ENCODE measurements around the gene RHBDF1. TPM values are rescaled to one million over a fixed set of nuclear protein-coding genes. Genes with fewer than 3 reads are reported as not detected.
A peak's percentile ranks its signal among the peaks of the same experiment; 100 is the strongest.
"Not testable (repeated sequence)": the region's sequence is repeated elsewhere in the genome, so short reads cannot be mapped to it uniquely, and the experiment has no call there.

RHBDF1 gene
- total RNA-seq, 1 donor from 2014 or later: 0.52 TPM

DNA sequence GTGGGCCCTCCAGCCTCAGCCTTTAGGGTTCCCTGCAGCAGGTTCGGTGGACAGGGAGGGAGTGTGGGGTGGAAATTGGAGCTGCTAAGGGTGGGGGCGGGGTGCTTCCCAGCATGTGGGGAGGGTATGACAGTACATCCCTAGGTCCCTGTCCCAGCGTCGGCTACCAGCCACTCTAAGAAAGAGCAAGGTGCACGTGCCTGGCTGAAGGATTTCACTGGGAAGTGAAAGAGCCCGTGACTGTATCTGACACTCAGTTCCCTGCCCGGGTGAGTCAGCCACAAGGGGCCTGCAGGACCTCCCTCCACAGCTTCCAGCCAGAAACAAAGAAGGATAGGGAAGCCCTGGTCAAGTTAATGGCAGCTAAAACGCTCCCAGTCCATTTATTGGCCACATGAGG, 14.7 kb downstream of the RHBDF1 start:
- peaks cover 4% of the 10 kb centered on the region for H3K27me3 Mint-ChIP-seq (ENCODE audit: insufficient read depth)
- intact Hi-C loops (cut with micrococcal nuclease): no loop called here

DNA sequence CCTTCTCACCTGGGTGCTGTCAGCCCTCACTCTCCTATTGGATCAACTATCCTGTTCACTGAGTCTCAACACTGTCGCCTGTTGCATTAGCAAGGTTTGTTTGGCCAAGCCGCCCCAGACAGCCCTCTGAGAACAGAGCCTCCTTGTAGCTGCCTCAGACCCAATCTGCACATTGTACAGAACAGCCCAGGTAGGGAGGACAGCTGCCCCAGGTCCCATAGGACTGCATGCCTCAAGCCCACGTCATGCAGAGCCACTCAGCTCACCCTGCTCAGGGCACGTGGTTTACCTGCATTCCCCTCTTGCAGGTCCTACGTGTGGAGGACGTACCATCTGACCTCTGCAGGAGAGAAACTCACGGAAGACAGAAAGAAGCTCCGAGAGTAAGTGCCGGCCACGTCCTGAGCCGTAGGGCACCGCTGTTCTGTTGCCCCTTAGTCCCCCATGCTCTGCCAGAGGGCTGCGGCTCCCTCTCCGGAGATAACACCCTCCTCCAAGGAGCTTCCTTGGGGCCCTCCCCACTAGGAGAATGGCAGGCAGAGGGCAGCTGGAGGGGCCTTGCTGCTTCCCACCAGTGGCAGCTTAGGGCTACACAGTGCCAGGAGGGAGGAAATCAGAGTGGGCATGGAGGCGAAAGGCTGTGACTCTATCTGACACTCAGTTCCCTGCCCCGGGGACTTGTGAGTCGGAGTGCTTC, 16.1 kb downstream of the RHBDF1 start:
- intact Hi-C loops (cut with micrococcal nuclease): no loop called here
- peak overlapping the region; percentile 25 for H3K4me3 Mint-ChIP-seq
- no peak overlapping the region for H3K27ac Mint-ChIP-seq

More for the DNA sequence above, 14.7 kb downstream of the RHBDF1 start:
- no peak for DNase-seq (ENCODE audit: low spot score)
- H3K27ac Mint-ChIP-seq: no peak overlapping the region
- no peaks in the 10 kb centered on the region for H3K9me3 Mint-ChIP-seq
- H3K36me3 Mint-ChIP-seq (ENCODE audit: low read depth): peaks cover 17% of the 10 kb centered on the region
- no peaks in the 10 kb centered on the region for H3K4me1 Mint-ChIP-seq (ENCODE audit: low read depth)
- no peak overlapping the region for H3K4me3 Mint-ChIP-seq

DNA sequence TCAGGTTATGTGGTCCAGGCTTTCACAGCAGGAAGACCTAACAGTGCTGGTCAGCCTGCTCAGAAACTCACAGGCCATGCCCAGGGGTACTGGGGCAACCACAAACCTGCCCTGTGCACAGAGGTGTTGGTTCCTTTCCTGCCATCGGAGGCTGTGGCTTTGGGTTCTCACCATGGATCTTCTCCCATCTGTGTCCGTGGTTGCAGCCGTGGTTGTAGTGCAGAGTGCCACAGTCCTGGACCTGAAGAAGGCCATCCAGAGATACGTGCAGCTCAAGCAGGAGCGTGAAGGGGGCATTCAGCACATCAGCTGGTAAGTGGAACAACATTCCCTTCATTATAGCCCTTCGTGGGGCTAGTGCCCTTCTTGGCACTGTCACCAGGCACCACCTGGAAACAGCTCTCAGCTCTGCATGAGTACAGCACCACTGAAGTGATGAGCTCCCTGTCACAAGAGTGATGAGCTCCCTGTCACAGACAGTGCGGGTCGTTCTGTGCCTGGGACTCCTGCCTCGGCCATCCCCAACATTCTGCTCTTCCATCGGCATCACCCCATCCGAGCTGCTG, 16.8 kb downstream of the RHBDF1 start:
- Mint-ChIP-seq H3K9me3 (no peaks in the 10 kb centered on the region), H3K27me3 (ENCODE audit: insufficient read depth) (peaks cover 3% of the 10 kb centered on the region), H3K36me3 (ENCODE audit: low read depth) (peaks cover 27% of the 10 kb centered on the region), H3K4me1 (ENCODE audit: low read depth) (peaks cover 10% of the 10 kb centered on the region), H3K27ac (no peak overlapping the region), H3K4me3 (peak overlapping the region; percentile 79)
- no peak for DNase-seq (ENCODE audit: low spot score)
- intact Hi-C loops (cut with micrococcal nuclease): no loop called here

More for the DNA sequence above, 16.1 kb downstream of the RHBDF1 start:
- H3K4me1 Mint-ChIP-seq (ENCODE audit: low read depth): peaks cover 3% of the 10 kb centered on the region
- H3K27me3 Mint-ChIP-seq (ENCODE audit: insufficient read depth): peaks cover 4% of the 10 kb centered on the region
- H3K36me3 Mint-ChIP-seq (ENCODE audit: low read depth): peaks cover 19% of the 10 kb centered on the region
- no peak for DNase-seq (ENCODE audit: low spot score)
- no peaks in the 10 kb centered on the region for H3K9me3 Mint-ChIP-seq

DNA sequence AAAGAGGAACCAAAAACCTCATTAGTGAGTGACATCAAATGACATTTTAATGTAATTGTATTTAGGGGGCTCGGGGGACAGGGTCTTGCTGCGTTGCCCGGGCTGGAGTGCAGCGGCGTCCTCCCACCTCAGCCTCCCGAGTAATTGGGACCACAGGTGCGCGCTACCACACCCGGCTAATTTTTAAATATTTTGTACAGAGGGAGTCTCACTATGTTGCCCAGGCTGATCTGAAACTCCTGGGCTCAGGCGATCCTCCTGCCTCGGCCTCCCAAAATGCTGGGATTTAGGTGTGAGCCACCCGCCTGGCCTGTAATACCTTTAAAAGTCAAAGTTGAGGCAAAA, 18.2 kb downstream of the RHBDF1 start:
- Mint-ChIP-seq H3K36me3 (ENCODE audit: low read depth) (peaks cover 31% of the 10 kb centered on the region), H3K4me1 (ENCODE audit: low read depth) (peaks cover 11% of the 10 kb centered on the region), H3K27ac (peak overlapping the region; percentile 7), H3K27me3 (ENCODE audit: insufficient read depth) (no peaks in the 10 kb centered on the region), H3K9me3 (no peaks in the 10 kb centered on the region), H3K4me3 (peak overlapping the region; percentile 98)
- intact Hi-C loops (cut with micrococcal nuclease): no loop called here
- no peak for DNase-seq (ENCODE audit: low spot score)

DNA sequence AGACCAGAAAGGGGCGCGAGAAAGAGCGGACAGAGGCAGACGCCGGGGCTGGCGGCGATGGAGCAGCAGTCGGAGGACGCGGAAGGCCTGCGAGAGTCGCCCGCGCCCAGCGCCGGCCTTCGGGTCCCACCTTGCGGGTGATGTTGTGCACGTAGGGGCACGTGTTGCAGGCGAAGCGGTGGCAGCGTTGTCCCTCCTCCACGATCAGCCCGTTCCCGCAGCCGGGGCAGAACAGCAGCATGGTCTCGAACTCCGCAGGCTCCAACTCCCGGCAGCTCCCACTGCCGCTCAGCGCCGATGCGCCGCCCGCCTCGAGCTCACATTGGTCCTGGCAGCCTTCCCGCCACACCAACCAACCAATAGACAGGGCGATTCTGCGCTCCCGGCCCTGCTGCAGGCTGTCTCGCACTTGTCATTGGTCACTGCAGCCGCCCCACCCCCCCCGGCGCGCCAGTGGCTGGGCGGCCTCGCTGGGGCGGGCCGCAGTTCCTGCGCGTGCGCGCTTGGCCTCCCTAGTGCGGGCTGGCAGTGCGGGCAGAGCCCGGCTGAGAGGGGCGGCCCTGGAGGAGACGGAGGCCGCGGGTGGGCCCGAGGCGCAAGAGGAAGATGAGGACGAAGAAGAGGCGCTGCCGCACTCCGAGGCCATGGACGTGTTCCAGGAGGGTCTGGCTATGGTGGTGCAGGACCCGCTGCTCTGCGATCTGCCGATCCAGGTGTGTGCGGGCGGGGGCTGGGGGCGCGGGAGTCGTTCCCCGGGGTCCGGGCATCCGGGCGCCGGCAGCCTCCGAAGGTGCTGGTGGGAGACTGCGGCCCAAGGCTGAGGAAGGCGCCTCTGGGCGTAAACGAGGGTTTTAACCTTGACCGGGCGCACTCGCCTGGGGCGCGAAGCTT, 18.8 kb downstream of the RHBDF1 start, which contains the start of the genes POLR3K and SNRNP25:
Gene POLR3K (minus strand): TSS at position 263 of the 891 bp plus-strand sequence. CDS start 22 bp downstream, at position 241.
Gene SNRNP25 (plus strand): TSS at position 483 of the 891 bp plus-strand sequence. CDS start 189 bp downstream, at position 672.
- peak; percentile 95 for DNase-seq (ENCODE audit: low spot score)
- Mint-ChIP-seq H3K4me3 (peak within 1 kb of the TSS; percentile 98), H3K27ac (peak within 1 kb of the TSS; percentile 96), H3K4me1 (ENCODE audit: low read depth) (peaks cover 11% of the 10 kb centered on the region), H3K36me3 (ENCODE audit: low read depth) (peaks cover 31% of the 10 kb centered on the region), H3K9me3 (no peaks in the 10 kb centered on the region), H3K27me3 (ENCODE audit: insufficient read depth) (no peaks in the 10 kb centered on the region)
- intact Hi-C loops (cut with micrococcal nuclease): loop anchor here (1.0 to 2.0 kb wide), 6 partner anchors 24 to 317 kb away; partner anchors contain the start of genes LUC7L, MRPL28 and NPRL3

DNA sequence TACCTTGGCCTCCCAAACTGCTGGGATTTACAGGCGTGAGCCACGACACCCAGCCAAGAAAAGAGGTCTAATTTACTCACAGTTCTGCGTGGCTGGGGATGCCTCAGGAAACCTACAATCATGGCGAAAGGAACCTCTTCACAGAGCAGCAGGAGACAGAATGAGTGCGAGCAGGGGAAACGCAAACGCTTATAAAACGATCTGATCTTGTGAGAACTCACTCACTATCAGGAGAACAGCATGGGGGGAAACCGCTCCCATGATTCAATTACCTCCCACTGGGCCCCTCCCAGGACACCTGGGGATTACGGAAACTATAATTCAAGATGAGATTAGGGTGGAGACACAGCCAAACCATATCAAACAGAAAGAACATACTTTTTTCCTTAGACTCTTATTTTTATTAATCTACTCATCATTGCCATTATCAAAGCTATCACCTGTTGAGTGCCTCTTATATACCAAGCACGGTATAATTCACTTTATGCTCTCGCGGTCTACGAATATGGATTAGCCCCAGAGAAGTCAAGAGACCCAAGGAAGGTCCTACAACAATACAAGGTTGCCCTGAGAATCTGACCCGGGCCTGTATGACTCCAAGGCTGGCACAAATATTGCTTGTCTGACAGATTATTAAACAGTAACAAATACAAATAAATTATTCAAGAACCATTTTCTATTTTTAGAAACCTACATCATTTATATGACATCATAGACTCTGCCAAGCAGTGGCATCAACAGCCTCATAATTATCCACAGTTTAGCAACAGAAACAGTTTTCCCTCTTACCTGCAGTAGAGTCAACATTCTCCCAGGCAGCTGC, 21.5 kb downstream of the RHBDF1 start:
- H3K4me1 Mint-ChIP-seq (ENCODE audit: low read depth): peaks cover 16% of the 10 kb centered on the region
- H3K36me3 Mint-ChIP-seq (ENCODE audit: low read depth): peaks cover 32% of the 10 kb centered on the region
- DNase-seq (ENCODE audit: low spot score): no peak
- no peaks in the 10 kb centered on the region for H3K9me3 Mint-ChIP-seq
- H3K27me3 Mint-ChIP-seq (ENCODE audit: insufficient read depth): no peaks in the 10 kb centered on the region
- intact Hi-C loops (cut with micrococcal nuclease): no loop called here
- H3K27ac Mint-ChIP-seq: no peak overlapping the region
- peak overlapping the region; percentile 98 for H3K4me3 Mint-ChIP-seq

DNA sequence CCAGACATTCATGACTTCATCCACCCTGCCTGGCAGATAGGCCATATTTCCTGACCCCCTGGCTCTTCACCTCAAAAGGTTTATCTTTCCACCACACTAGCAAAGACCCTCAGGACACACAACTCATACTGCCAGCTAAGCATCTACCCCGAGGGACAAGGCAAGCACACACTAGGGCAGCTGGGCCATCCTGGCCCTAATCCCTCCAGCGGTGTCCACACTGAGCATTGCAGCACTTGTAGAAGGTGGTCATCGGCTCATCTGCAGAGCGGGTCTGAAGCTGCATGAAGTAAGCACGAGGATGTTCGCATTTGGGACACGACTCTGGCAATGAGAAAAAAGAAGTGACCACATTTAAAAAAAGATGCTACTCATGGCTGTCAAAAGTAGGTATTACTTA, 25.2 kb downstream of the RHBDF1 start:
- peak overlapping the region; percentile 10 for H3K27ac Mint-ChIP-seq
- no peaks in the 10 kb centered on the region for H3K27me3 Mint-ChIP-seq (ENCODE audit: insufficient read depth)
- no peaks in the 10 kb centered on the region for H3K9me3 Mint-ChIP-seq
- peaks cover 48% of the 10 kb centered on the region for H3K36me3 Mint-ChIP-seq (ENCODE audit: low read depth)
- no peak overlapping the region for H3K4me3 Mint-ChIP-seq
- no peak for DNase-seq (ENCODE audit: low spot score)
- intact Hi-C loops (cut with micrococcal nuclease): no loop called here
- peaks cover 27% of the 10 kb centered on the region for H3K4me1 Mint-ChIP-seq (ENCODE audit: low read depth)

DNA sequence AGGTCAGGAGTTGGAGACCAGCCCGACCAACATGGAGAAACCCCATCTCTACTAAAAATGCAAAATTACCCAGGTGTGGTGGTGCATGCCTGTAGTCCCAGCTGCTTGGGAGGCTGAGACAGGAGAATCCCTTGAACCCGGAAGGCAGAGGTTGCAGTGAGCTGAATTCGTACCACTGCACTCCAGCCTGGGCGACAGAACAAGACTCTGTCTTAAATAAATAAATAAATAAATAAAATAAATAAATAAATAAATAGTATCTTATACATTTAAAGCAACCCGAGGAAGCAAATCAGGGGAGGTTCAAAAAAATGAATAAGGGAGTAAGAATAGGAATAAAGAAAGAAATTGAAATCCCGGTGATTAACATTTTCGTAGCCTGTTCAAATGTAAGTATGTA, 25.9 kb downstream of the RHBDF1 start:
- DNase-seq (ENCODE audit: low spot score): not testable (repeated sequence)

DNA sequence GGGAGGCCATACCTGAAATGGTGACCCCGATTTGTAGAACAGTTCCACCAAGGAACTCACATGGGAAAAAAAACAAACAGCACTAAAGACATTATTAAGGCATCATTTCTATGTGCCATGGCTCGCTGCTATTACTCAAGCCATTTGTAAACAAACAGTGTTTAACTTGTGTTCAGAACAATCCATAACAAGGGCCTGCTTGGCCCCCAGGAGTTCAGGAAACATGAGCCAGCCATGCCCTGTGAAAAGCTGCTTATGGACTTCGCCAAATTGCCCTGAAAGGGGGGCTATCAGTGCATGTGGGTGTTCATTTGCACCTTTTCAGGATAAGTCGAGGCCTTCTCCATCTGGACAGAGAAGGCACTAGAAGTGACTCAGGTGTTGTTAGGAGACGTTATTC, 27.0 kb downstream of the RHBDF1 start:
- Mint-ChIP-seq H3K9me3 (no peaks in the 10 kb centered on the region), H3K4me3 (no peak overlapping the region), H3K27me3 (ENCODE audit: insufficient read depth) (no peaks in the 10 kb centered on the region), H3K27ac (no peak overlapping the region), H3K36me3 (ENCODE audit: low read depth) (peaks cover 51% of the 10 kb centered on the region), H3K4me1 (ENCODE audit: low read depth) (peaks cover 21% of the 10 kb centered on the region)
- intact Hi-C loops (cut with micrococcal nuclease): no loop called here
- no peak for DNase-seq (ENCODE audit: low spot score)

More for the DNA sequence above, 25.9 kb downstream of the RHBDF1 start:
- intact Hi-C loops (cut with micrococcal nuclease); H3K27ac Mint-ChIP-seq; H3K27me3 Mint-ChIP-seq (ENCODE audit: insufficient read depth); H3K4me3 Mint-ChIP-seq; H3K9me3 Mint-ChIP-seq: not testable (repeated sequence)
- H3K36me3 Mint-ChIP-seq (ENCODE audit: low read depth): peaks cover 54% of the 10 kb centered on the region
- peaks cover 31% of the 10 kb centered on the region for H3K4me1 Mint-ChIP-seq (ENCODE audit: low read depth)

DNA sequence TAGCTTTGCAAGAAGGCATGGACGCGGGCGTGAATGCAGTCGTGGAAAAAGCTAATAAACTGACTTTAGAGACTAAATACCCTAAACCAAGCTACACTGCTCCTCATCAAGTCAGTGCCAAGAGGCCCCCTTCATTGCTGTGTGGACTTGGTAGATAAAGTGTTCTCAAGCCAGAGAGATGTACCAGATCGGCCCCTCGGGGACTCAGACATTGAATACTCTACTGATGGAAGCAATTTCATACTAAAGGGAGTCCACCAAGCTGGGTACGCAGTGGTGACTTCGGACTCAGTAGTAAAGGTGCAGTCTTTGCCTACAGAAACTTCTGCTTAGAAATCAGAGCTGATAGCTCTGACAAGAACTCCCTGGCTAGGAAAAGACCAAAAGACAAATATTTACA, 27.8 kb downstream of the RHBDF1 start:
- peaks cover 48% of the 10 kb centered on the region for H3K36me3 Mint-ChIP-seq (ENCODE audit: low read depth)
- H3K27ac Mint-ChIP-seq: no peak overlapping the region
- intact Hi-C loops (cut with micrococcal nuclease): no loop called here
- no peaks in the 10 kb centered on the region for H3K9me3 Mint-ChIP-seq
- no peaks in the 10 kb centered on the region for H3K27me3 Mint-ChIP-seq (ENCODE audit: insufficient read depth)
- DNase-seq (ENCODE audit: low spot score): no peak
- H3K4me3 Mint-ChIP-seq: no peak overlapping the region
- peaks cover 22% of the 10 kb centered on the region for H3K4me1 Mint-ChIP-seq (ENCODE audit: low read depth)

DNA sequence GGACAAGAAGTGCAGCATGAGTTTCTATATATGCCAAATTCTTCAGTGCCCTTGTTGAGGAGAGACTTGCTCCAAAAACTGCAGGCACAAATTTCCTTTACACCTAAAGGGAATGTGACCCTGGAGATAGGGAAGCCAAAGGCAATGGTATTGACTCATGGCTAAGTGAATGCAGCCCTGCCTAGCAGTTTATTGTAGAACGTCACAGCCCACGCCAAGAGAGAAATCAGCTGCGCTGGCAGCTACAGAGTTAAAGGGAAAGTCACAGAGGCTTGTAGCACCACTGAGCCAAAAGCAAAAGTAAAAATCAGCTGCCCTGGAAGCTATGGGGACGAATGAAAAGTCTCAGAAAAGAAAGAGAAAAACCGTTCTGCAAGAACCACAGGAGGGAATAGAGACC, 29.1 kb downstream of the RHBDF1 start:
- DNase-seq (ENCODE audit: low spot score): no peak
- H3K36me3 Mint-ChIP-seq (ENCODE audit: low read depth): peaks cover 47% of the 10 kb centered on the region
- peaks cover 35% of the 10 kb centered on the region for H3K4me1 Mint-ChIP-seq (ENCODE audit: low read depth)
- no peaks in the 10 kb centered on the region for H3K9me3 Mint-ChIP-seq
- H3K27ac Mint-ChIP-seq: no peak overlapping the region
- H3K4me3 Mint-ChIP-seq: no peak overlapping the region
- intact Hi-C loops (cut with micrococcal nuclease): no loop called here
- no peaks in the 10 kb centered on the region for H3K27me3 Mint-ChIP-seq (ENCODE audit: insufficient read depth)

DNA sequence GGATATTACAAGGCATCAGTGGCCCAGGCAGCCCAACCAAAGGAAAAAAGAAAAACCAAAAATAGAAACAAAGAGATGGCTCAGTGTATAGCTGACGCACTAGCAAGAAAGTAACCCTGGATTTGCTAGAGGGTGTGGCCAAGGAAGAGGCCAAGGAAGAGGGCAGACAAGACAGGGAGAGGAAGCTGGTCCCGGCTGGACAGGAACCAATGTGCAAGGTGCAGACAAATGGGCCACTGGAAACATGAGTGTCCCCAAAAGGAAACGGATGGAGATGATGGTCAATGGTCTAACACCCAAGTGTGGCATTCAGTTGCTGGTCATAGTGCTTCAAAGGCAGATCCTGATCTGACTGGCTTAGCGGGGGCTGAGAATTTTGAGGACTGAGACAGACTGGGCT, 29.7 kb downstream of the RHBDF1 start:
- intact Hi-C loops (cut with micrococcal nuclease): no loop called here
- no peak overlapping the region for H3K27ac Mint-ChIP-seq

More for the DNA sequence above, 29.7 kb downstream of the RHBDF1 start:
- no peak for DNase-seq (ENCODE audit: low spot score)
- no peak overlapping the region for H3K4me3 Mint-ChIP-seq
- H3K4me1 Mint-ChIP-seq (ENCODE audit: low read depth): peaks cover 40% of the 10 kb centered on the region
- H3K36me3 Mint-ChIP-seq (ENCODE audit: low read depth): peaks cover 44% of the 10 kb centered on the region
- H3K9me3 Mint-ChIP-seq: no peaks in the 10 kb centered on the region
- H3K27me3 Mint-ChIP-seq (ENCODE audit: insufficient read depth): no peaks in the 10 kb centered on the region
